Measurements from ENCODE around the gene MRM2. TPM values are rescaled to one million over a fixed set of nuclear protein-coding genes. Genes with fewer than 3 reads are reported as not detected.

The MRM2 gene
- total and polyA plus RNA-seq, 2 donors from 2014 or later, result 25.6 TPM

DNA sequence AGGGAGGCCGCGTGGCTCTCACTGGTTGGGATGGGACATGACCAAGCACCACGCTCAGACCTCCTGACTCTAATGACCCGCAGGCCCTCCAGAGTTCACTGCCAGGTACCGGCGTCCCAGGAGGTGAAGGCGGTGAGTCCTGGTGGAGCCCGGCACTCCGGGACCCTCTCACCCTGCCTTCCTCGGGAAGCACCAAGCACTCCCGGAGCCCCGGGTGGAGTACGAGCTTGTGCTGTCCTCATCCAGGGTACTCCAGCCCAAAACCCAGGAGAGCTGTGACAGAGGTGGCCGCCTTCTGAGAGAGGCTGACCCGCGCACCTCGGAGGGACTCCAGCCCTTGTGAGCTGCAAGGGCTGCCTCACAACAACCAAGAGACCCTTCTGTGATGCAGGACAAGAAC lies 18.7 kb downstream of the MRM2 start:
- peaks cover 4 to 17% (median 4%) of the 10 kb centered on the region in 3 donors for H3K36me3 ChIP-seq (ENCODE audit: control insufficient read depth in 2 of 3, insufficient read depth in 3 of 3, low read length in 3 of 3)
- no peaks in the 10 kb centered on the region for H3K9me3 ChIP-seq (ENCODE audit: control insufficient read depth in 2 of 3, insufficient read depth in 1 of 3, low read length in 3 of 3)
- intact Hi-C loops (cut with DNase I), result no loop called here

GRCh38 chr7:2222516-2222915 lies 19.5 kb downstream of the MRM2 start:
- no peak for TF ChIP-seq CTCF (IDR thresholded peaks at IDR 0.05; ENCODE audit: borderline replicate concordance, extremely low read depth, insufficient read depth)
- FAIRE-seq (no peak), DNase-seq (no peak)
- Histone ChIP-seq H3K36me3 (ENCODE audit: control insufficient read depth in 2 of 3, insufficient read depth in 3 of 3, low read length in 3 of 3) (peaks cover 4 to 20% (median 4%) of the 10 kb centered on the region in 3 donors), H3K4me3 (ENCODE audit: low read length in 3 of 3) (no peak overlapping the region), H3K9me3 (ENCODE audit: control insufficient read depth in 2 of 3, insufficient read depth in 1 of 3, low read length in 3 of 3) (no peaks in the 10 kb centered on the region), H3K4me1 (ENCODE audit: control insufficient read depth in 2 of 3, insufficient read depth in 2 of 3, low read depth in 1 of 3, low read length in 3 of 3) (no peaks in the 10 kb centered on the region), H3K27ac (ENCODE audit: low read depth in 2 of 2, low read length in 2 of 2) (no peak overlapping the region), H3K27me3 (ENCODE audit: control insufficient read depth, insufficient read depth, low read length) (no peaks in the 10 kb centered on the region), H3K9ac (ENCODE audit: low read length in 3 of 3) (no peak overlapping the region)
- intact Hi-C loops (cut with DNase I), result no loop called here

More for the DNA sequence above, 18.7 kb downstream of the MRM2 start:
- Histone ChIP-seq H3K9ac (ENCODE audit: low read length in 3 of 3) (no peak overlapping the region), H3K4me3 (ENCODE audit: low read length in 3 of 3) (no peak overlapping the region), H3K4me1 (ENCODE audit: control insufficient read depth in 2 of 3, insufficient read depth in 2 of 3, low read depth in 1 of 3, low read length in 3 of 3) (no peaks in the 10 kb centered on the region), H3K27me3 (ENCODE audit: control insufficient read depth, insufficient read depth, low read length) (no peaks in the 10 kb centered on the region), H3K27ac (ENCODE audit: low read depth in 2 of 2, low read length in 2 of 2) (no peak overlapping the region)
- no peak for TF ChIP-seq CTCF (IDR thresholded peaks at IDR 0.05; ENCODE audit: borderline replicate concordance, extremely low read depth, insufficient read depth)
- FAIRE-seq (no peak), DNase-seq (peak in 1 of 5 donors; percentile 69)

- Histone ChIP-seq H3K4me3 (ENCODE audit: low read length in 3 of 3) (no peak overlapping the region), H3K9me3 (ENCODE audit: control insufficient read depth in 2 of 3, insufficient read depth in 1 of 3, low read length in 3 of 3) (no peaks in the 10 kb centered on the region), H3K27me3 (ENCODE audit: control insufficient read depth, insufficient read depth, low read length) (no peaks in the 10 kb centered on the region), H3K9ac (ENCODE audit: low read length in 3 of 3) (no peak overlapping the region), H3K27ac (ENCODE audit: low read depth in 2 of 2, low read length in 2 of 2) (no peak overlapping the region), H3K36me3 (ENCODE audit: control insufficient read depth in 2 of 3, insufficient read depth in 3 of 3, low read length in 3 of 3) (peaks cover 4 to 24% (median 5%) of the 10 kb centered on the region in 3 donors), H3K4me1 (ENCODE audit: control insufficient read depth in 2 of 3, insufficient read depth in 2 of 3, low read depth in 1 of 3, low read length in 3 of 3) (no peaks in the 10 kb centered on the region)
- FAIRE-seq, result no peak
- DNase-seq, result peak in 1 of 5 donors; percentile 68
- intact Hi-C loops (cut with DNase I), result no loop called here
- TF ChIP-seq CTCF (IDR thresholded peaks at IDR 0.05; ENCODE audit: borderline replicate concordance, extremely low read depth, insufficient read depth), result no peak
Observed at GRCh38 chr7:2220954-2221353, 21.1 kb downstream of the MRM2 start.

- FAIRE-seq, result no peak
- no peak overlapping the region for H3K4me3 ChIP-seq (ENCODE audit: low read length in 3 of 3)
- no peaks in the 10 kb centered on the region for H3K4me1 ChIP-seq (ENCODE audit: control insufficient read depth in 2 of 3, insufficient read depth in 2 of 3, low read depth in 1 of 3, low read length in 3 of 3)
- TF ChIP-seq CTCF (IDR thresholded peaks at IDR 0.05; ENCODE audit: borderline replicate concordance, extremely low read depth, insufficient read depth), result no peak
- no peaks in the 10 kb centered on the region for H3K27me3 ChIP-seq (ENCODE audit: control insufficient read depth, insufficient read depth, low read length)
- H3K27ac ChIP-seq (ENCODE audit: low read depth in 2 of 2, low read length in 2 of 2), result no peak overlapping the region
- H3K9ac ChIP-seq (ENCODE audit: low read length in 3 of 3), result no peak overlapping the region
- peaks cover 4 to 24% (median 5%) of the 10 kb centered on the region in 3 donors for H3K36me3 ChIP-seq (ENCODE audit: control insufficient read depth in 2 of 3, insufficient read depth in 3 of 3, low read length in 3 of 3)
- no peaks in the 10 kb centered on the region for H3K9me3 ChIP-seq (ENCODE audit: control insufficient read depth in 2 of 3, insufficient read depth in 1 of 3, low read length in 3 of 3)
- intact Hi-C loops (cut with DNase I), result no loop called here
- no peak for DNase-seq
Observed at GRCh38 chr7:2220506-2220905, 21.5 kb downstream of the MRM2 start.
